CD14-positive monocyte (primary cell): Measurements from ENCODE around the gene EEIG2. TPM values are rescaled to one million over a fixed set of nuclear protein-coding genes. Genes with fewer than 3 reads are reported as not detected.

Experiments used
- DNase-seq, 3 donors: peaks; one replicate each; pipeline ENCODE4 v3.0.0-alpha.2; 2011 to 2022
- H2AFZ ChIP-seq: 2 replicates; pipeline ENCODE4 v1.6.0; 2012; ENCODE audit warnings: mild to moderate bottlenecking, low read depth, low read length, inconsistent platforms; ENCODE audit not compliant: insufficient read depth, poor library complexity, severe bottlenecking
- H3K27ac ChIP-seq, 2 donors: 1 replicate in 1 of 2; 2 replicates in 1 of 2; pipeline ENCODE4 v1.5.1; 2012 to 2013; ENCODE audit warnings: low read length in 2 of 2, control low read depth in 1 of 2, inconsistent platforms in 1 of 2, low read depth in 1 of 2, mild to moderate bottlenecking in 1 of 2
- H3K27me3 ChIP-seq, 2 donors: one replicate each; pipeline versions ENCODE4 v1.6.0 to v1.6.1; 2011 to 2013; ENCODE audit warnings: low read length in 2 of 2; ENCODE audit not compliant: control insufficient read depth in 2 of 2, insufficient read depth in 2 of 2
- H3K36me3 ChIP-seq, 2 donors: replicated peaks in 1 of 2; 1 replicate in 1 of 2; 2 replicates in 1 of 2; pipeline versions ENCODE4 v1.5.1 to v1.6.1; 2012 to 2013; ENCODE audit warnings: low read length in 2 of 2, control low read depth in 1 of 2, inconsistent platforms in 1 of 2, mild to moderate bottlenecking in 1 of 2; ENCODE audit not compliant: insufficient read depth in 2 of 2, control insufficient read depth in 1 of 2
- H3K4me1 ChIP-seq, 2 donors: 1 replicate in 1 of 2; 2 replicates in 1 of 2; pipeline versions ENCODE4 v1.5.1 to v1.6.1; 2012 to 2013; ENCODE audit warnings: low read length in 2 of 2, control low read depth in 1 of 2, inconsistent platforms in 1 of 2, mild to moderate bottlenecking in 1 of 2, moderate library complexity in 1 of 2; ENCODE audit not compliant: insufficient read depth in 2 of 2, control insufficient read depth in 1 of 2
- H3K4me2 ChIP-seq: replicated peaks from 2 replicates; pipeline ENCODE3; 2012; ENCODE audit warnings: low read length, moderate library complexity, mild to moderate bottlenecking; ENCODE audit not compliant: poor library complexity, severe bottlenecking; ENCODE audit errors: extremely low read depth
- H3K4me3 ChIP-seq, 3 experiments: fragments of 200-600 bp in 1 of 3; sonication (generic) in 1 of 3; replicated peaks in 1 of 3; 1 replicate in 2 of 3; 2 replicates in 1 of 3; pipeline ENCODE4 v1.5.1; 2011 to 2013; ENCODE audit warnings: low read length in 3 of 3, mild to moderate bottlenecking in 3 of 3, control low read depth in 2 of 3, low read depth in 2 of 3, inconsistent platforms in 1 of 3, moderate library complexity in 1 of 3
- H3K79me2 ChIP-seq: 2 replicates; pipeline ENCODE4 v1.6.0; 2012; ENCODE audit warnings: mild to moderate bottlenecking, control low read depth, inconsistent platforms, low read length, moderate library complexity; ENCODE audit not compliant: insufficient read depth
- H3K9ac ChIP-seq: 2 replicates; pipeline ENCODE4 v1.6.0; 2017; ENCODE audit warnings: low read length, mild to moderate bottlenecking; ENCODE audit not compliant: insufficient read depth, poor library complexity, severe bottlenecking
- H3K9me3 ChIP-seq, 2 donors: replicated peaks in 1 of 2; 1 replicate in 1 of 2; 2 replicates in 1 of 2; pipeline versions ENCODE4 v1.5.1 to v1.6.1; 2012 to 2013; ENCODE audit warnings: low read length in 2 of 2, control low read depth in 1 of 2; ENCODE audit not compliant: control insufficient read depth in 1 of 2, insufficient read depth in 1 of 2
- H4K20me1 ChIP-seq: 2 replicates; pipeline ENCODE4 v1.6.0; 2012; ENCODE audit warnings: mild to moderate bottlenecking, low read length, control low read depth, moderate library complexity; ENCODE audit not compliant: insufficient read depth
- H3K27ac Mint-ChIP-seq, 7 donors: one replicate each; pipeline ENCODE4 v1.8.0; 2020; ENCODE audit warnings: mild to moderate bottlenecking in 7 of 7, mixed read lengths in 7 of 7, moderate library complexity in 6 of 7, inconsistent platforms in 2 of 7
- H3K27me3 Mint-ChIP-seq, 3 donors: one replicate each; pipeline ENCODE4 v1.8.0; 2021 to 2022; ENCODE audit warnings: low read depth in 3 of 3, mild to moderate bottlenecking in 3 of 3, mixed read lengths in 3 of 3, moderate library complexity in 3 of 3, inconsistent platforms in 1 of 3
- H3K36me3 Mint-ChIP-seq, 2 donors: one replicate each; pipeline ENCODE4 v1.8.0; 2020; ENCODE audit warnings: mixed read lengths in 2 of 2, inconsistent platforms in 1 of 2, mild to moderate bottlenecking in 1 of 2
- H3K4me1 Mint-ChIP-seq: one replicate; pipeline ENCODE4 v1.8.0; 2020; ENCODE audit warnings: mild to moderate bottlenecking, mixed read lengths
- H3K4me3 Mint-ChIP-seq, 2 donors: one replicate each; pipeline ENCODE4 v1.8.0; 2020; ENCODE audit warnings: mild to moderate bottlenecking in 2 of 2, mixed read lengths in 2 of 2, moderate library complexity in 1 of 2
- H3K9me3 Mint-ChIP-seq, 7 donors: one replicate each; pipeline ENCODE4 v1.8.0; 2020 to 2022; ENCODE audit warnings: mixed read lengths in 7 of 7, mild to moderate bottlenecking in 6 of 7, moderate library complexity in 6 of 7, inconsistent platforms in 2 of 7
- WGBS: methylation state at CpG from one replicate; pipeline ENCODE4 v1.1.5; 2013; ENCODE audit warnings: missing lambda C conversion rate; ENCODE audit not compliant: insufficient coverage; 5-methylcytosine and 5-hydroxymethylcytosine counted together
- intact Hi-C, 2 donors: fragments of 100-400 bp; cut with micrococcal nuclease; formaldehyde crosslinking; loops; one replicate each; pipeline versions ENCODE4 v1.15.0 to v1.15.1; 2023
- polyA plus RNA-seq, 3 donors: library from polyadenylated mRNA; depleted of rRNA in 1 of 3; unstranded in 2 of 3; stranded (reverse) in 1 of 3; fragments of 300-500 nt in 2 of 3; fragments of >200 nt in 1 of 3; fragmentation: Illumina TruSeq in 2 of 3; gene quantifications; 1 replicate in 2 of 3; 2 replicates in 1 of 3; pipeline ENCODE4 v1.2.3, GENCODE V29; 2012 to 2021
- TF ChIP-seq, protein P1 (sequence below): fragments of 200-600 bp; IDR thresholded peaks from one replicate; pipeline ENCODE4 v1.8.0; 2022; ENCODE audit warnings: antibody characterized with exemption, mild to moderate bottlenecking

Gene EEIG2
- polyA plus RNA-seq, 3 donors: 1.4 to 8.4 (median 4.3) TPM

DNA sequence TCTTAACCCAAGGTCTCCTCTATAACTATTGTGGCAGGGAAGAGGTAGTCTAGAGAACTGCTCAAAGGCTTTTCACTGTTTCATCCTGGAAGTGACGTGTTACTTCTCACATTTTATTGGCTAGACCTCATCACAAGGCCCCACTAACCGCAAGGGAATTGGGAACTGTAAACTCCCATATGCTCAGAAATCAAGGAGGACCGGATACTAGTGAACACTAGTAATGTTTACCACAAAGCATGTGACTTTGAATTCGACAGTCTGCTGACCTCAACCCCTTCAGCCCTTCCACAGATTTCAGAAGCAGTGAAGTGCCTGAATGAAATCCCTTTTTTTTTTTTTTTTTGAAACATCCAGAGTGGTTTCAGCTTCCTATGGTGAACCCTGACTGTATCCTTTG lies 3.4 kb upstream of the EEIG2 start:
- intact Hi-C loops: loop anchor here in 1 of 2 donors (5.0 kb wide), 1 partner anchor 36 kb away; no protein-coding TSS in a partner anchor
- Histone ChIP-seq H3K27me3 (no peaks in the 10 kb centered on the region), H3K27ac (peak overlapping the region; percentile 87 to 90), H3K79me2 (peaks cover 13% of the 10 kb centered on the region), H2AFZ (peak overlapping the region; percentile 37), H4K20me1 (peaks cover 5% of the 10 kb centered on the region), H3K4me2 (peak overlapping the region; percentile 36), H3K9ac (no peak overlapping the region), H3K36me3 (no peaks in the 10 kb centered on the region), H3K9me3 (no peaks in the 10 kb centered on the region), H3K4me1 (peaks cover 78 to 87% of the 10 kb centered on the region in 2 donors), H3K4me3 (peak overlapping the region in 1 of 3 experiments; percentile 37)
- TF ChIP-seq, protein P1, sequence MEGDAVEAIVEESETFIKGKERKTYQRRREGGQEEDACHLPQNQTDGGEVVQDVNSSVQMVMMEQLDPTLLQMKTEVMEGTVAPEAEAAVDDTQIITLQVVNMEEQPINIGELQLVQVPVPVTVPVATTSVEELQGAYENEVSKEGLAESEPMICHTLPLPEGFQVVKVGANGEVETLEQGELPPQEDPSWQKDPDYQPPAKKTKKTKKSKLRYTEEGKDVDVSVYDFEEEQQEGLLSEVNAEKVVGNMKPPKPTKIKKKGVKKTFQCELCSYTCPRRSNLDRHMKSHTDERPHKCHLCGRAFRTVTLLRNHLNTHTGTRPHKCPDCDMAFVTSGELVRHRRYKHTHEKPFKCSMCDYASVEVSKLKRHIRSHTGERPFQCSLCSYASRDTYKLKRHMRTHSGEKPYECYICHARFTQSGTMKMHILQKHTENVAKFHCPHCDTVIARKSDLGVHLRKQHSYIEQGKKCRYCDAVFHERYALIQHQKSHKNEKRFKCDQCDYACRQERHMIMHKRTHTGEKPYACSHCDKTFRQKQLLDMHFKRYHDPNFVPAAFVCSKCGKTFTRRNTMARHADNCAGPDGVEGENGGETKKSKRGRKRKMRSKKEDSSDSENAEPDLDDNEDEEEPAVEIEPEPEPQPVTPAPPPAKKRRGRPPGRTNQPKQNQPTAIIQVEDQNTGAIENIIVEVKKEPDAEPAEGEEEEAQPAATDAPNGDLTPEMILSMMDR: no peak
- peaks cover 17% of the 10 kb centered on the region for H3K4me1 Mint-ChIP-seq
- H3K27ac Mint-ChIP-seq: no peak overlapping the region
- peaks cover 0 to 2% (median 0%) of the 10 kb centered on the region in 7 donors for H3K9me3 Mint-ChIP-seq
- peak; percentile 84 to 97 (median 95) for DNase-seq
- no peaks in the 10 kb centered on the region for H3K27me3 Mint-ChIP-seq
- 4% methylated on average over 4 of the region's 4 CpGs for WGBS
- H3K36me3 Mint-ChIP-seq: peaks cover 0 to 3% of the 10 kb centered on the region in 2 donors
- no peak overlapping the region for H3K4me3 Mint-ChIP-seq

DNA sequence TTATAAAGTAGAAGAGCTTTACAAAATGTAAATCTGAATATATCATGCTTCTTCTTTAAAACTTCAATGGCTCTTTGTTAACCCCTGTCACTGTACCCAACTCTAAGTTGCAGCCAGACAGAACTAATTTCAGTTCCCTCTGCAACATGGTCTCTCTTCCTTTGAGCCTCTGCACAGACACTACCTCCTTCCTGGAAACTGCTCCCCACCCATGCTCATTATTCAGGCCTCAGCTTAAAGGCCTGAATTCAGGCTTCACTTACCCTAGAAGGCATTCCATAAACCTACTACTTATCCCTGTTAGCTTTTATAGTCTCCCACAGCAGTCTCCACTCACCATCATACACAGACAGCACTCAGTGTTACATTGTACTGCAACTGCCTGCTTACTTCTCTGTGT lies 2.6 kb upstream of the EEIG2 start:
- Histone ChIP-seq H3K4me1 (peaks cover 81 to 87% of the 10 kb centered on the region in 2 donors), H3K27me3 (no peaks in the 10 kb centered on the region), H3K27ac (peak overlapping the region; percentile 87 to 90), H2AFZ (peak overlapping the region; percentile 37), H3K9me3 (no peaks in the 10 kb centered on the region), H3K79me2 (peaks cover 21% of the 10 kb centered on the region), H4K20me1 (peaks cover 13% of the 10 kb centered on the region), H3K36me3 (no peaks in the 10 kb centered on the region), H3K4me3 (peak overlapping the region in 1 of 3 experiments; percentile 36), H3K9ac (no peak overlapping the region), H3K4me2 (peak overlapping the region; percentile 36)
- Mint-ChIP-seq H3K9me3 (peaks cover 0 to 2% (median 0%) of the 10 kb centered on the region in 7 donors), H3K4me3 (no peak overlapping the region), H3K4me1 (peaks cover 21% of the 10 kb centered on the region), H3K36me3 (peaks cover 0 to 3% of the 10 kb centered on the region in 2 donors), H3K27me3 (no peaks in the 10 kb centered on the region), H3K27ac (no peak overlapping the region)
- intact Hi-C loops: loop anchor here in 1 of 2 donors (5.0 kb wide), 1 partner anchor 35 kb away; no protein-coding TSS in a partner anchor
- peak in 2 of 3 donors; percentile 39 to 55 for DNase-seq
- TF ChIP-seq, protein P1: no peak
